GM13977 (cell line): Measurements from ENCODE around the gene HHIP.

ENCODE experiments used
- DNase-seq: peaks from one replicate; pipeline ENCODE4 v3.0.0; 2012; ENCODE audit warnings: low spot score
- CTCF ChIP-seq: IDR thresholded peaks from 2 replicates; pipeline ENCODE4 v1.5.1; 2012; ENCODE audit warnings: mild to moderate bottlenecking, control low read depth; ENCODE audit not compliant: insufficient read depth; ENCODE audit errors: extremely low read depth, missing control alignments
- in situ Hi-C: fragments of 300-500 bp; cut with MboI; formaldehyde crosslinking; loops from one replicate; pipeline ENCODE4 v1.12.0; 2022; ENCODE audit warnings: low sequenced_read_pairs, low pct_unique_long_range_greater_than_20kb, mixed read lengths, inconsistent platforms; ENCODE audit not compliant: unreplicated experiment

HHIP gene

GRCh38 chr4:144733566-144733965, 87.6 kb downstream of the HHIP start:
- no peak for DNase-seq
- TF ChIP-seq CTCF: no peak
- in situ Hi-C loops: no loop called here

GRCh38 chr4:144734522-144734921, 88.6 kb downstream of the HHIP start:
- in situ Hi-C loops: no loop called here
- no peak for DNase-seq

GRCh38 chr4:144738649-144739048, 92.7 kb downstream of the HHIP start:
- DNase-seq: no peak
- no peak for TF ChIP-seq CTCF
- in situ Hi-C loops: no loop called here

More at GRCh38 chr4:144734522-144734921, 88.6 kb downstream of the HHIP start:
- no peak for TF ChIP-seq CTCF

GRCh38 chr4:144739511-144740033, 93.6 kb downstream of the HHIP start:
- DNase-seq: no peak
- in situ Hi-C loops: no loop called here
- no peak for TF ChIP-seq CTCF

- no peak for TF ChIP-seq CTCF
- in situ Hi-C loops: no loop called here
- no peak for DNase-seq
These were observed 94.4 kb downstream of the HHIP start for GRCh38 chr4:144740316-144740715.

- no peak for DNase-seq
- in situ Hi-C loops: no loop called here
- TF ChIP-seq CTCF: no peak
These were observed 103.0 kb downstream of the HHIP start for GRCh38 chr4:144748814-144749555.
